Pancreas (tissue), 10 donors: ENCODE results near the gene CD63. TPM values are rescaled to one million over a fixed set of nuclear protein-coding genes. Genes with fewer than 3 reads are reported as not detected.
A peak's percentile ranks its signal among the peaks of the same experiment; 100 is the strongest.

Experiments used
- ATAC-seq, 4 donors: fragments of 200-7000 bp; cut with Tn5 transposase; one replicate each; pipeline versions ENCODE4 v1.8.0 to v1.9.1; 2020; ENCODE audit warnings: mild to moderate bottlenecking in 4 of 4, moderate library complexity in 4 of 4
- DNase-seq, 6 donors: peaks; one replicate each; pipeline ENCODE4 v3.0.0-alpha.2; 2020
- FAIRE-seq: peaks from 2 replicates; lab custom pipeline; 2012; peaks lifted over from hg19 to GRCh38; lab: Jason Lieb, UNC
- H3K27ac ChIP-seq, 4 donors: fragments of 200-600 bp; sonication (generic); 1 replicate in 3 of 4; 2 replicates in 1 of 4; pipeline versions ENCODE4 v1.5.0 to v1.8.0; 2020
- H3K27me3 ChIP-seq, 4 donors: fragments of 200-600 bp; one replicate each; pipeline ENCODE4 v1.8.0; 2021
- H3K36me3 ChIP-seq, 3 donors: fragments of 200-600 bp; sonication (generic) in 1 of 3; one replicate each; pipeline versions ENCODE4 v1.5.0 to v1.8.0; 2020 to 2021
- H3K4me1 ChIP-seq, 3 donors: fragments of 200-600 bp; one replicate each; pipeline ENCODE4 v1.8.0; 2021
- H3K4me3 ChIP-seq, 4 donors: fragments of 200-600 bp; sonication (generic) in 2 of 4; one replicate each; pipeline versions ENCODE4 v1.5.0 to v1.8.0; 2020 to 2021
- H3K9me3 ChIP-seq, 4 donors: fragments of 200-600 bp; one replicate each; pipeline ENCODE4 v1.8.0; 2021
- WGBS, 2 donors: extraction: QIAGEN DNeasy Blood & Tissue Kit; methylation state at CpG; one replicate each; pipeline ENCODE4 v1.1.7; 2013; 5-methylcytosine and 5-hydroxymethylcytosine counted together
- intact Hi-C, 3 donors: fragments of 100-400 bp; cut with DNase I; formaldehyde crosslinking; loops; one replicate each; pipeline versions ENCODE4 v1.11.1 to v1.14.2; 2022
- polyA plus RNA-seq, 2 donors: library from polyadenylated mRNA; stranded (reverse); fragments of 200-250 nt; gene quantifications; one replicate each; pipeline ENCODE4 v1.2.3, GENCODE V29; 2013
- total RNA-seq, 6 donors: library from RNA; stranded (reverse); fragmentation: NEBNext Ultra II Directional in 4 of 6; extraction: Animal tissue kit (Norgen Biotek cat#: 25700) in 4 of 6; gene quantifications; one replicate each; pipeline versions ENCODE4 v1.2.1 to v1.2.4, GENCODE V29; 2021 to 2023
- TF ChIP-seq, protein P1 (sequence below), 4 donors: fragments of 200-600 bp; sonication (generic) in 3 of 4; IDR thresholded peaks; one replicate each; pipeline versions ENCODE4 v1.5.0 to v1.8.0; 2021; ENCODE audit warnings: antibody characterized with exemption in 4 of 4
- donor health status: healthy with polysubstance abuse.
- donor health status: DM: no; HTN: no; CAD: no; lungs with moderate emphysema.
- donor health status: DM: no; HTN: no; CAD: no.
- donor health status: control.
- donor health status: control.
- donor health status: Bipolar disorder and iron deficiency.
- donor health status: DM: yes; HTN: yes; CAD: no.
- donor health status: DM: no; HTN: no; CAD: no.
- donor health status: DM: no; HTN: no; CAD: no.
- donor health status: DM: yes; HTN: yes; CAD: no.

Gene CD63
- total and polyA plus RNA-seq, 8 donors, result 433 to 717 (median 578) TPM

GRCh38 chr12:55736780-55737580, 8.2 kb upstream of the CD63 start:
- intact Hi-C loops, result loop anchor here in 2 of 3 donors (5.0 to 10.0 kb wide), 2 partner anchors 205 to 298 kb away; no protein-coding TSS in a partner anchor
- DNase-seq, result peak; percentile 81 to 89 (median 84)

GRCh38 chr12:55736076-55736475, 7.3 kb upstream of the CD63 start:
- intact Hi-C loops, result loop anchor here in 2 of 3 donors (5.0 to 10.0 kb wide), 2 partner anchors 206 to 299 kb away; no protein-coding TSS in a partner anchor
- WGBS, 2 donors, result 39 to 41% methylated on average over 3 of the region's 3 CpGs
- H3K9me3 ChIP-seq, result no peaks in the 10 kb centered on the region
- H3K4me3 ChIP-seq, result no peak overlapping the region
- peaks cover 0 to 4% (median 0%) of the 10 kb centered on the region in 3 donors for H3K4me1 ChIP-seq
- H3K27ac ChIP-seq, result no peak overlapping the region
- no peaks in the 10 kb centered on the region for H3K36me3 ChIP-seq
- DNase-seq, result peak in 2 of 6 donors; percentile 15 to 29
- TF ChIP-seq, protein P1, sequence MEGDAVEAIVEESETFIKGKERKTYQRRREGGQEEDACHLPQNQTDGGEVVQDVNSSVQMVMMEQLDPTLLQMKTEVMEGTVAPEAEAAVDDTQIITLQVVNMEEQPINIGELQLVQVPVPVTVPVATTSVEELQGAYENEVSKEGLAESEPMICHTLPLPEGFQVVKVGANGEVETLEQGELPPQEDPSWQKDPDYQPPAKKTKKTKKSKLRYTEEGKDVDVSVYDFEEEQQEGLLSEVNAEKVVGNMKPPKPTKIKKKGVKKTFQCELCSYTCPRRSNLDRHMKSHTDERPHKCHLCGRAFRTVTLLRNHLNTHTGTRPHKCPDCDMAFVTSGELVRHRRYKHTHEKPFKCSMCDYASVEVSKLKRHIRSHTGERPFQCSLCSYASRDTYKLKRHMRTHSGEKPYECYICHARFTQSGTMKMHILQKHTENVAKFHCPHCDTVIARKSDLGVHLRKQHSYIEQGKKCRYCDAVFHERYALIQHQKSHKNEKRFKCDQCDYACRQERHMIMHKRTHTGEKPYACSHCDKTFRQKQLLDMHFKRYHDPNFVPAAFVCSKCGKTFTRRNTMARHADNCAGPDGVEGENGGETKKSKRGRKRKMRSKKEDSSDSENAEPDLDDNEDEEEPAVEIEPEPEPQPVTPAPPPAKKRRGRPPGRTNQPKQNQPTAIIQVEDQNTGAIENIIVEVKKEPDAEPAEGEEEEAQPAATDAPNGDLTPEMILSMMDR (IDR thresholded peaks at IDR 0.05), result no peak
- no peaks in the 10 kb centered on the region for H3K27me3 ChIP-seq
- no peak for ATAC-seq
- FAIRE-seq, result no peak

More at GRCh38 chr12:55736780-55737580, 8.2 kb upstream of the CD63 start:
- no peak for FAIRE-seq
- no peaks in the 10 kb centered on the region for H3K36me3 ChIP-seq
- peaks cover 0 to 4% (median 0%) of the 10 kb centered on the region in 3 donors for H3K4me1 ChIP-seq
- TF ChIP-seq, protein P1 (IDR thresholded peaks at IDR 0.05), result peak; percentile 67 to 76 (median 74)
- peak; percentile 82 to 86 (median 84) for ATAC-seq
- 17 to 18% methylated on average over 6 of the region's 6 CpGs for WGBS, 2 donors
- no peak overlapping the region for H3K27ac ChIP-seq
- H3K4me3 ChIP-seq, result no peak overlapping the region
- H3K9me3 ChIP-seq, result no peaks in the 10 kb centered on the region
- H3K27me3 ChIP-seq, result no peaks in the 10 kb centered on the region

DNA sequence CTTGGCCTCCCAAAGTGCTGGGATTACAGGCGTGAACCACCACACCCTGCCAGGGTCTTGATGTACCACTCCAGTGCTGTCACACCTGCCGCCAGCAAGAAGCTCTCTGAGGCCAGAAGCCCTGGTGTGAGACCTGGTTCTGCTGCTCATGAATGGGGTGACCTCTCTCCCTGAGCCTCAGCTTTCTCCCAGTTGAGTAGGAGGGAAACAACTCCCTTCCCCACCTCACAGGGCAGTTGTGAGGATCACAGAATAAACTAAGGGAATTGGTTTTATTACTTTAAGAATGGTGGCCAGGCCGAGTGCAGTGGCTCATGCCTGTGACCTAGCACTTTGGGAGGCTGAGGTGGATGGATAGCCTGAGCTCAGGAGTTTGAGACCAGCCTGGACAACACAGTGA, 5.8 kb upstream of the CD63 start:
- no peaks in the 10 kb centered on the region for H3K27me3 ChIP-seq
- DNase-seq, result no peak
- intact Hi-C loops, result loop anchor here in 1 of 3 donors (10.0 kb wide), 1 partner anchor 300 kb away; no protein-coding TSS in a partner anchor
- 79 to 95% methylated on average over 3 of the region's 3 CpGs for WGBS, 2 donors
- H3K4me1 ChIP-seq, result peaks cover 0 to 11% (median 10%) of the 10 kb centered on the region in 3 donors
- H3K36me3 ChIP-seq, result no peaks in the 10 kb centered on the region
- no peaks in the 10 kb centered on the region for H3K9me3 ChIP-seq
- TF ChIP-seq, protein P1 (IDR thresholded peaks at IDR 0.05), result no peak
- no peak overlapping the region for H3K4me3 ChIP-seq
- no peak overlapping the region for H3K27ac ChIP-seq
- no peak for ATAC-seq
- no peak for FAIRE-seq

- Histone ChIP-seq H3K27me3 (no peaks in the 10 kb centered on the region), H3K9me3 (no peaks in the 10 kb centered on the region), H3K36me3 (no peaks in the 10 kb centered on the region), H3K27ac (no peak overlapping the region), H3K4me1 (peaks cover 0 to 12% (median 10%) of the 10 kb centered on the region in 3 donors), H3K4me3 (no peak overlapping the region)
- 72 to 75% methylated on average over 2 of the region's 2 CpGs for WGBS, 2 donors
- no peak for ATAC-seq
- TF ChIP-seq, protein P1 (IDR thresholded peaks at IDR 0.05), result no peak
- intact Hi-C loops, result loop anchor here in 1 of 3 donors (10.0 kb wide), 1 partner anchor 301 kb away; no protein-coding TSS in a partner anchor
- no peak for DNase-seq
- FAIRE-seq, result no peak
Measured at GRCh38 chr12:55733858-55734257, 5.0 kb upstream of the CD63 start.
